ENCODE data around the gene ZFR2.

ZFR2 gene

GRCh38 chr19:3904233-3904632 lies 35.4 kb upstream of the ZFR2 start (continued):
- TF ChIP-seq TSHZ2 (CRISPR knock-in tag; IDR thresholded peaks at IDR 0.05) (no peak), RARB (CRISPR knock-in tag; IDR thresholded peaks at IDR 0.05) (no peak), ZNF8 (CRISPR knock-in tag; IDR thresholded peaks at IDR 0.05) (no peak), ZFP30 (CRISPR knock-in tag; IDR thresholded peaks at IDR 0.05) (no peak), ZNF70 (CRISPR knock-in tag; IDR thresholded peaks at IDR 0.05) (no peak), TCF4 (CRISPR knock-in tag; IDR thresholded peaks at IDR 0.05; ENCODE audit: borderline replicate concordance) (no peak), CSRNP3 (CRISPR knock-in tag; IDR thresholded peaks at IDR 0.05) (no peak)

GRCh38 chr19:3902317-3902973 lies 33.6 kb upstream of the ZFR2 start:
- TF ChIP-seq CSDC2 (CRISPR knock-in tag; IDR thresholded peaks at IDR 0.05) (no peak), CREB5 (CRISPR knock-in tag; IDR thresholded peaks at IDR 0.05; ENCODE audit: low read depth) (no peak), GLIS3 (CRISPR knock-in tag; IDR thresholded peaks at IDR 0.05) (no peak), ISL1 (CRISPR knock-in tag; IDR thresholded peaks at IDR 0.05) (no peak), PATZ1 (CRISPR knock-in tag; IDR thresholded peaks at IDR 0.05; ENCODE audit: borderline replicate concordance) (no peak), ZC3H10 (CRISPR knock-in tag; IDR thresholded peaks at IDR 0.05) (no peak), CSRNP3 (CRISPR knock-in tag; IDR thresholded peaks at IDR 0.05) (no peak), PPARA (CRISPR knock-in tag; IDR thresholded peaks at IDR 0.05; ENCODE audit: borderline replicate concordance) (no peak), ZNF70 (CRISPR knock-in tag; IDR thresholded peaks at IDR 0.05) (no peak), ZFP3 (CRISPR knock-in tag; IDR thresholded peaks at IDR 0.05) (no peak), ZNF8 (CRISPR knock-in tag; IDR thresholded peaks at IDR 0.05) (no peak), ARNTL (CRISPR knock-in tag; IDR thresholded peaks at IDR 0.05; ENCODE audit: borderline replicate concordance, low read depth) (no peak), TSHZ2 (CRISPR knock-in tag; IDR thresholded peaks at IDR 0.05) (no peak), TOX (CRISPR knock-in tag; IDR thresholded peaks at IDR 0.05; ENCODE audit: borderline replicate concordance) (no peak), BACH2 (CRISPR knock-in tag; IDR thresholded peaks at IDR 0.05; ENCODE audit: borderline replicate concordance) (no peak)
- ATAC-seq = no peak

All from SK-N-SH treated with all-trans-retinoic acid at 6 μM for 48 hours (cell line).